ENCODE data around the gene CLDN7. TPM values are rescaled to one million over a fixed set of nuclear protein-coding genes. Genes with fewer than 3 reads are reported as not detected.

The CLDN7 gene
- total RNA-seq, 4 donors from 2014 or later = 2.0 to 5.9 (median 2.4) TPM; not detected in 1

- TF ChIP-seq POLR2A (IDR thresholded peaks at IDR 0.05) (no peak), EP300 (IDR thresholded peaks at IDR 0.05) (no peak), CTCF (IDR thresholded peaks at IDR 0.05) (no peak)
- DNase-seq (ENCODE audit: low spot score in 2 of 2) = no peak
- peaks cover 0 to 21% (median 4%) of the 10 kb centered on the region in 4 donors for H3K4me1 ChIP-seq
- H3K36me3 ChIP-seq = no peaks in the 10 kb centered on the region
- no peak overlapping the region for H3K4me3 ChIP-seq
- H3K27ac ChIP-seq = no peak overlapping the region
- 38 to 42% methylated on average over 1 of the region's 1 CpG for WGBS, 2 donors
- no peaks in the 10 kb centered on the region for H3K9me3 ChIP-seq
- H3K27me3 ChIP-seq = peaks cover 0 to 39% of the 10 kb centered on the region in 2 donors
These were observed 4.5 kb upstream of the CLDN7 start for GRCh38 chr17:7266784-7267183.

- H3K36me3 ChIP-seq = peaks cover 0 to 13% (median 0%) of the 10 kb centered on the region in 3 donors
- H3K27me3 ChIP-seq = peaks cover 0 to 55% of the 10 kb centered on the region in 2 donors
- peak overlapping the region in 1 of 4 donors; percentile 41 for H3K4me3 ChIP-seq
- TF ChIP-seq EP300 (IDR thresholded peaks at IDR 0.05) (no peak), CTCF (IDR thresholded peaks at IDR 0.05) (no peak), POLR2A (IDR thresholded peaks at IDR 0.05) (no peak)
- H3K27ac ChIP-seq = peak overlapping the region in 1 of 4 donors; percentile 76
- DNase-seq (ENCODE audit: low spot score in 2 of 2) = no peak
- 55 to 56% methylated on average over 4 of the region's 4 CpGs for WGBS, 2 donors
- H3K4me1 ChIP-seq = peaks cover 0 to 38% (median 13%) of the 10 kb centered on the region in 4 donors
- H3K9me3 ChIP-seq = no peaks in the 10 kb centered on the region
These were observed 1.5 kb upstream of the CLDN7 start for GRCh38 chr17:7263801-7264078.

- TF ChIP-seq CTCF (IDR thresholded peaks at IDR 0.05) = no peak
- no peak for TF ChIP-seq POLR2A (IDR thresholded peaks at IDR 0.05)
- TF ChIP-seq EP300 (IDR thresholded peaks at IDR 0.05) = no peak
- Histone ChIP-seq H3K4me3 (peak overlapping the region in 3 of 4 donors; percentile 11 to 41 (median 16)), H3K27ac (peak overlapping the region in 1 of 4 donors; percentile 76), H3K4me1 (peaks cover 0 to 38% (median 13%) of the 10 kb centered on the region in 4 donors), H3K36me3 (peaks cover 0 to 19% (median 0%) of the 10 kb centered on the region in 3 donors), H3K9me3 (no peaks in the 10 kb centered on the region), H3K27me3 (peaks cover 0 to 55% of the 10 kb centered on the region in 2 donors)
- DNase-seq (ENCODE audit: low spot score in 2 of 2) = no peak
- WGBS, 2 donors = 9 to 14% methylated on average over 26 of the region's 26 CpGs
These were observed 890 bp upstream of the CLDN7 start for GRCh38 chr17:7262935-7263800.

DNA sequence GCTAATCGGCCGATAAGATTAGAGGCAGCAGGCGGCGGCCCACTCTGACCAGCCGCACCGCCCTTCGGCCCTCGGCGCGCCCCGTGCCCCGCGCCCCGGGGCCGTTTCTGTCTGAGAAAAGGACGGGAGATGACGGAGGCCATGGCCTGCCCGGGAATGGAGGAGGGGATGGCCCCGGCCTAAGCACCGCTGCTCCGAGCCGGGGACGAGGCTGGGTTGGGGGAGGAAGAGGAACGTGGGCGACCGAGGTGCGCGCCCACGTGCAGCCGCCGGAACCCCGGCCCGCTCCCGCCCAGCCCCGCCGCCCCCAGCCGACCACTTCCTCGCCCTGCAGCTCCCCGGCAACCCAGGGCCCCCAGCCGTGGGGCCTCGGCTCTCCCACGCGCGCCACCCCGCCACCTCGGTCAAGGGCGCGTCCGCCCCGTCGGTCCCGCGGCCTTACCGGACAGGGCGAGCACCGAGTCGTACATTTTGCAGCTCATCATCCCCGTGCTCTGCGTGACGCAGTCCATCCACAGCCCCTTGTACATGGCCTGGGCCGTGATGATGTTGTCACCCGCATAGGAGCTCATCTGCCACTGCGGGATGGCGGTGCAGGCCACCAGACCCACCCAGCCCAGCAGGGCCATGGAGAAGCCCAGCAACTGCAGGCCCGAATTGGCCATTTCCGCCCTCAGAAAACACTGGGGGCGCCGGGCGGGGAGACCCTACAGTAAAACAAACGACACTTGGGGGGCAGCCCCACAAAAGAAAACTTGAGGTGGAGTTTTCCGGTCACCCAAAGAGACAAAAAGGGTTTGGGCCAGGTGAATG is 693 bp downstream of the CLDN7 start:
- Histone ChIP-seq H3K4me1 (peaks cover 0 to 38% (median 13%) of the 10 kb centered on the region in 4 donors), H3K9me3 (no peaks in the 10 kb centered on the region), H3K27ac (peak overlapping the region in 1 of 4 donors; percentile 58), H3K27me3 (peaks cover 0 to 47% of the 10 kb centered on the region in 2 donors), H3K4me3 (peak overlapping the region; percentile 18 to 49 (median 44)), H3K36me3 (peaks cover 0 to 35% (median 0%) of the 10 kb centered on the region in 3 donors)
- 5 to 23% methylated on average over 6 to 34 of the region's 71 CpGs for WGBS, 2 donors
- DNase-seq (ENCODE audit: low spot score in 2 of 2) = no peak
- TF ChIP-seq POLR2A (IDR thresholded peaks at IDR 0.05) (no peak), CTCF (IDR thresholded peaks at IDR 0.05) (no peak), EP300 (IDR thresholded peaks at IDR 0.05) (no peak)

Measured in tibial nerve (tissue), 4 donors.